ENCODE data around the gene PITX2. TPM values are rescaled to one million over a fixed set of nuclear protein-coding genes. Genes with fewer than 3 reads are reported as not detected.
A peak's percentile ranks its signal among the peaks of the same experiment; 100 is the strongest.

The PITX2 gene
- total RNA-seq, 4 donors from 2014 or later, result 15.0 to 34.4 (median 24.5) TPM

DNA sequence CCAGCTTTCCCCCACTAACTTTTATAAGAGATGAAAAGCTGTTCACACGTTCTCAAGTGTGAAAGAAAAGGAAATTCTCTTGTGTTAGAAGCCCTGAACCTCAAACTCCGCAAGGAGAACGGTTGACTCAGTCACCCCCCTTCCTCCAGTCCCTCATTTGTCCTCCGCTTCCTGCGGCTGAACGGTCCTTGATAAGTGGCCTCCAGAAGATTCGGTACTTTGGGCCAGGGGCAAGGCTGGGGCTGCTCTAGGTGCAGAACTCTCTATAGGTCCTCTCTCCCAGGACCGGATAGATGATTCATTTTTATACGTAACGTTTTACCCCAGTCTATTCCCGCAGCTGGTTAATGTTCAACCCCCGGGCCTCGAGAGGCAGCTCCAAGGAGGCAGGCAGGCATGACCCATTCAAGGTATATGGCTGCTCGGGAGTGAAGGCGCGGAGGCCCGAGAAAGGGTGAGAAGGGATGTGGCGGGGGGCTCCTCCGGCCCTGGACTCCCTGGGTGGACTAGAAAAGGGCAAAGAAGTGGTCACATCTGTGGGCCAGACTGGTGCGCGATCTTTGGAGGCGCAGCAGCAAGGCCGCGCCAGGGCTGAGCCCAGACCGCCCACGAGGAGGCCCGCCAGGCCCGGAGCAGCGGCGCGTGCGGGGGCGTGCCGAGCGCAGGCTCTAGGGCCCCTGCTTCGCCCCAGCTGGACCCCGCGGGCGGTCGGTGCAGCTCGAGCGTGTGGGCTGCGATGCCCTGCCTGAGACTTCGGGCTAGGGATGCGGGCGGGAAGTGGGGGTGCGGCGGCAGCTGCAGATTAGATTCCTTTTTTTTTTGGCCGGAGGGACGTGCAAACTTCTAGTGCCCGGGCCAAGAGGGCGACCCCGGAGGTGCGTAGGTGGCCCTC lies 11.7 kb downstream of the PITX2 start:
- Histone ChIP-seq H3K4me1 (peaks cover 7 to 24% (median 14%) of the 10 kb centered on the region in 4 donors), H3K4me3 (peak overlapping the region in 3 of 4 donors; percentile 9 to 23 (median 18)), H3K27ac (peak overlapping the region in 1 of 4 donors; percentile 39), H3K9me3 (no peaks in the 10 kb centered on the region), H3K27me3 (peaks cover 90% of the 10 kb centered on the region), H3K36me3 (no peaks in the 10 kb centered on the region)
- in situ Hi-C loops (cut with MboI; ENCODE audit: low pct_ligation_motif_present in 1 of 4, low pct_unique_long_range_greater_than_20kb in 1 of 4, low sequenced_read_pairs in 3 of 4) (no loop called here), intact Hi-C loops (cut with DNase I; ENCODE audit: low total_unique reads) (no loop called here)
- TF ChIP-seq, protein P1, sequence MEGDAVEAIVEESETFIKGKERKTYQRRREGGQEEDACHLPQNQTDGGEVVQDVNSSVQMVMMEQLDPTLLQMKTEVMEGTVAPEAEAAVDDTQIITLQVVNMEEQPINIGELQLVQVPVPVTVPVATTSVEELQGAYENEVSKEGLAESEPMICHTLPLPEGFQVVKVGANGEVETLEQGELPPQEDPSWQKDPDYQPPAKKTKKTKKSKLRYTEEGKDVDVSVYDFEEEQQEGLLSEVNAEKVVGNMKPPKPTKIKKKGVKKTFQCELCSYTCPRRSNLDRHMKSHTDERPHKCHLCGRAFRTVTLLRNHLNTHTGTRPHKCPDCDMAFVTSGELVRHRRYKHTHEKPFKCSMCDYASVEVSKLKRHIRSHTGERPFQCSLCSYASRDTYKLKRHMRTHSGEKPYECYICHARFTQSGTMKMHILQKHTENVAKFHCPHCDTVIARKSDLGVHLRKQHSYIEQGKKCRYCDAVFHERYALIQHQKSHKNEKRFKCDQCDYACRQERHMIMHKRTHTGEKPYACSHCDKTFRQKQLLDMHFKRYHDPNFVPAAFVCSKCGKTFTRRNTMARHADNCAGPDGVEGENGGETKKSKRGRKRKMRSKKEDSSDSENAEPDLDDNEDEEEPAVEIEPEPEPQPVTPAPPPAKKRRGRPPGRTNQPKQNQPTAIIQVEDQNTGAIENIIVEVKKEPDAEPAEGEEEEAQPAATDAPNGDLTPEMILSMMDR (IDR thresholded peaks at IDR 0.05), result no peak
- no peak for TF ChIP-seq EP300 (IDR thresholded peaks at IDR 0.05; ENCODE audit: low read depth)
- DNase-seq, result peak; percentile 78
- 12% methylated on average over 54 of the region's 54 CpGs; no CpG with 5 or more reads in 1 of the 2 donors for WGBS, 2 donors (ENCODE audit: low coverage in 1 of 2)

DNA sequence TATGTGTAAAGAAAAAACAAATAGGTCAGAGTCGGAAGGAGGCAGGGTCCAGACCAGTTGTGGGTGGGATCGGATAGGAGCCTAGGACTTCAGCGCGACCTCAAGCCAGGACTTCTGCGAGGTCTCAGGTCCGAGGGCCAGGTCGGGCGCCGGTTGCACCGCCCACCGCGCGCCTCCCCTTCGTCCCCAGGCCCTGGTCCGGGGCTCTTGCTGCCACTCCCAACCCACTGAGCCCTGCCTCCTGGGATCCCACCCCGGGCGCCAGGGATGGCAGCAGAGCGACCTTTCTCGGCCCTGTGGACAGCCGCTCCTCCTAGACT lies 12.3 kb downstream of the PITX2 start:
- in situ Hi-C loops (cut with MboI; ENCODE audit: low pct_ligation_motif_present in 1 of 4, low pct_unique_long_range_greater_than_20kb in 1 of 4, low sequenced_read_pairs in 3 of 4) (no loop called here), intact Hi-C loops (cut with DNase I; ENCODE audit: low total_unique reads) (no loop called here)
- Histone ChIP-seq H3K36me3 (no peaks in the 10 kb centered on the region), H3K9me3 (no peaks in the 10 kb centered on the region), H3K27me3 (peaks cover 84% of the 10 kb centered on the region), H3K4me1 (peaks cover 7 to 18% (median 14%) of the 10 kb centered on the region in 4 donors), H3K27ac (peak overlapping the region in 1 of 4 donors; percentile 34), H3K4me3 (peak overlapping the region in 1 of 4 donors; percentile 23)
- TF ChIP-seq, protein P1 (IDR thresholded peaks at IDR 0.05), result no peak
- TF ChIP-seq POLR2AphosphoS5 (IDR thresholded peaks at IDR 0.05), result no peak
- no peak for TF ChIP-seq POLR2A (IDR thresholded peaks at IDR 0.05)
- no peak for TF ChIP-seq EP300 (IDR thresholded peaks at IDR 0.05; ENCODE audit: low read depth)
- WGBS, 2 donors (ENCODE audit: low coverage in 1 of 2), result 35% methylated on average over 20 of the region's 20 CpGs; no CpG with 5 or more reads in 1 of the 2 donors
- DNase-seq, result no peak

DNA sequence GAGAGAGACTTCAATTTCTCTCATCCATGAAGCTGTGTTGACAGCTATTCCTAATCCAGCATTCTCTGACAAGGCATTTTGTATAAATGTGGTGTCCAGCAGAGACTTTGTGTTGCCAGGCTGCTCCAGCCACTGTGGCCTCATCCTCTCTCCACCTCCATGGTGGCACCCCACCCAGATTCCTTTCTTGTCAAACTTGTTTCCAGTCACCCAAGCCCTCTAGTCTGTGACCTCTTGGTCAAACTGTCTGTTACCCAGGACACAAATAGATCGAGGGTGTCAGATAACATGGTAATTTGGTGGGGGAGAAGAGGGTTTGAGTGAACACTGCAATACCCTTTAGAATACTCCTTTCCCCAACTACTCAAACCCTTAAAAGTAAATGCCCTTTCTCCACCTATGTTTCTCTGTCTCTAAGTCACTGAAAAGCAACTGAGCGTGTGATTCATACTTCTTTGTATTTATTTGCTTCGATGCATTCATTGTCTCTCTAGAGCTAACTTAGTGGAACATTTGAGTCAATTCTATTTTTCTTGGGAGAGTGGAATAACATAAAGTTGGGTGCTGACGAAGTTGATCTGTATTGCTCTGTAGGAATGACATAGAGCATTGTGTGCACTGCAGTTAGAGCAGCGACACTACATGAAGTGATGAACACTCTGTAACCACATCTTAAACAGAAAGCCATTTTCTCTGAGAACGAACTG lies 13.7 kb downstream of the PITX2 start:
- TF ChIP-seq, protein P1 (IDR thresholded peaks at IDR 0.05), result no peak
- TF ChIP-seq EP300 (IDR thresholded peaks at IDR 0.05; ENCODE audit: low read depth) (no peak), POLR2A (IDR thresholded peaks at IDR 0.05) (no peak), POLR2AphosphoS5 (IDR thresholded peaks at IDR 0.05) (no peak)
- intact Hi-C loops (cut with DNase I; ENCODE audit: low total_unique reads) (no loop called here), in situ Hi-C loops (cut with MboI; ENCODE audit: low pct_ligation_motif_present in 1 of 4, low pct_unique_long_range_greater_than_20kb in 1 of 4, low sequenced_read_pairs in 3 of 4) (no loop called here)
- no peak overlapping the region for H3K27ac ChIP-seq
- H3K4me3 ChIP-seq, result no peak overlapping the region
- DNase-seq, result no peak
- no peaks in the 10 kb centered on the region for H3K36me3 ChIP-seq
- WGBS, 2 donors (ENCODE audit: low coverage in 1 of 2), result 47% methylated on average over 6 of the region's 6 CpGs
- peaks cover 70% of the 10 kb centered on the region for H3K27me3 ChIP-seq
- H3K4me1 ChIP-seq, result peaks cover 7 to 17% (median 14%) of the 10 kb centered on the region in 4 donors
- no peaks in the 10 kb centered on the region for H3K9me3 ChIP-seq

DNA sequence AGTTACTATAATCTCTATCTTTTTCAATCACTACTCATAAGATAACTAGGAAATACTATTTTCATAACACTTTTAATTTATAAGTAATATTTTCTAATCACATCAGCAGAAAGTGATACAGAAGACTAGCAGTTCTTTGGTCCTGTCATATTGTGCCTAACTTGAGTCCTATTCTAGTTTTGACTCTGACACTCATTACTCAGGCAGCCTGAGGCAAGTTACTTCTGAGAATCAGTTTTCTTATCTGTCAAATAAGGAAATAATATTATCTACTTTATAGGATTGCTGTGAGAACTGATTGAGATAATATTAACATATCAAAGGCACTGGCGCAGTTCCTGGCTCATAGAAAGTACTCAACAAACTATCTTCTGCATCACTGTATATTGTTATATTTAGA lies 17.8 kb downstream of the PITX2 start:
- Histone ChIP-seq H3K4me3 (no peak overlapping the region), H3K4me1 (no peaks in the 10 kb centered on the region), H3K27me3 (peaks cover 43% of the 10 kb centered on the region), H3K36me3 (no peaks in the 10 kb centered on the region), H3K9me3 (no peaks in the 10 kb centered on the region), H3K27ac (no peak overlapping the region)
- in situ Hi-C loops (cut with MboI; ENCODE audit: low pct_ligation_motif_present in 1 of 4, low pct_unique_long_range_greater_than_20kb in 1 of 4, low sequenced_read_pairs in 3 of 4), result no loop called here
- DNase-seq, result no peak
- TF ChIP-seq, protein P1 (IDR thresholded peaks at IDR 0.05), result no peak
- TF ChIP-seq POLR2A (IDR thresholded peaks at IDR 0.05), result no peak
- TF ChIP-seq EP300 (IDR thresholded peaks at IDR 0.05; ENCODE audit: low read depth), result no peak
- no peak for TF ChIP-seq POLR2AphosphoS5 (IDR thresholded peaks at IDR 0.05)
- WGBS, 2 donors (ENCODE audit: low coverage in 1 of 2), result 71 to 78% methylated on average over 1 of the region's 1 CpG
- intact Hi-C loops (cut with DNase I; ENCODE audit: low total_unique reads), result no loop called here

Measured in transverse colon (tissue), 4 donors.